Transverse colon (tissue), 4 donors: Measurements from ENCODE around the gene CACYBP. TPM values are rescaled to one million over a fixed set of nuclear protein-coding genes. Genes with fewer than 3 reads are reported as not detected.
A peak's percentile ranks its signal among the peaks of the same experiment; 100 is the strongest.

ENCODE experiments used
- DNase-seq: peaks from one replicate; pipeline ENCODE4 v3.0.0-alpha.2; 2019
- H3K27ac ChIP-seq, 4 donors: fragments of 200-600 bp; sonication (generic); 2 replicates each; pipeline ENCODE4 v1.5.1; 2016 to 2018; ENCODE audit warnings: inconsistent platforms in 4 of 4
- H3K27me3 ChIP-seq: fragments of 200-600 bp; sonication (generic); 2 replicates; pipeline ENCODE4 v1.5.1; 2017; ENCODE audit warnings: inconsistent platforms
- H3K36me3 ChIP-seq, 4 donors: fragments of 200-600 bp; sonication (generic); 2 replicates each; pipeline ENCODE4 v1.5.1; 2017 to 2019; ENCODE audit warnings: inconsistent platforms in 4 of 4
- H3K4me1 ChIP-seq, 4 donors: fragments of 200-600 bp; sonication (generic); 2 replicates each; pipeline ENCODE4 v1.5.1; 2017 to 2020; ENCODE audit warnings: inconsistent platforms in 4 of 4
- H3K4me3 ChIP-seq, 4 donors: fragments of 200-600 bp; sonication (generic); 1 replicate in 1 of 4; 2 replicates in 3 of 4; pipeline versions ENCODE4 v1.5.1 to v1.6.1; 2017 to 2019; ENCODE audit warnings: inconsistent platforms in 4 of 4
- H3K9me3 ChIP-seq, 2 donors: fragments of 200-600 bp; sonication (generic); 2 replicates each; pipeline ENCODE4 v1.5.1; 2017 to 2019; ENCODE audit warnings: inconsistent platforms in 2 of 2
- EP300 ChIP-seq: sonication (generic); formaldehyde crosslinking; IDR thresholded peaks from one replicate; pipeline ENCODE4 v1.6.1; 2017; ENCODE audit warnings: antibody characterized with exemption, low read depth
- POLR2A ChIP-seq: fragments of 450-650 bp; IDR thresholded peaks from one replicate; pipeline ENCODE4 v1.6.1; 2016; ENCODE audit warnings: antibody characterized with exemption, mild to moderate bottlenecking, moderate library complexity
- POLR2AphosphoS5 ChIP-seq, 3 donors: sonication (generic); formaldehyde crosslinking; IDR thresholded peaks; one replicate each; pipeline ENCODE4 v1.6.1; 2016; ENCODE audit warnings: antibody characterized with exemption in 3 of 3
- WGBS, 2 donors: methylation state at CpG; one replicate each; pipeline ENCODE4 v1.1.5; 2018; ENCODE audit warnings: low coverage in 1 of 2; 5-methylcytosine and 5-hydroxymethylcytosine counted together
- in situ Hi-C, 4 donors: fragments of 200-750 bp; cut with MboI; loops; one replicate each; pipeline versions ENCODE4 v1.15.0 to v1.15.1; 2017; ENCODE audit warnings: low sequenced_read_pairs in 3 of 4, low pct_ligation_motif_present in 1 of 4, low pct_unique_long_range_greater_than_20kb in 1 of 4
- intact Hi-C: fragments of 100-400 bp; cut with DNase I; formaldehyde crosslinking; loops from one replicate; pipeline ENCODE4 v1.15.1; 2023; ENCODE audit warnings: low total_unique reads
- total RNA-seq, 4 donors: library from RNA; depleted of rRNA; stranded (reverse); fragments of >200 nt; gene quantifications; one replicate each; pipeline ENCODE4 v1.1.0, GENCODE V29; 2016
- TF ChIP-seq, protein P1 (sequence below), 5 experiments: fragments of 200-600 bp in 3 of 5; fragments of 450-650 bp in 2 of 5; sonication (generic) in 3 of 5; IDR thresholded peaks; 1 replicate in 2 of 5; 2 replicates in 3 of 5; pipeline ENCODE4 v1.5.1; 2016 to 2017; ENCODE audit warnings: antibody characterized with exemption in 5 of 5, inconsistent platforms in 3 of 5, mild to moderate bottlenecking in 2 of 5, moderate library complexity in 1 of 5

Gene CACYBP
- total RNA-seq, 4 donors from 2014 or later, result 32.9 to 741 (median 62.1) TPM

DNA sequence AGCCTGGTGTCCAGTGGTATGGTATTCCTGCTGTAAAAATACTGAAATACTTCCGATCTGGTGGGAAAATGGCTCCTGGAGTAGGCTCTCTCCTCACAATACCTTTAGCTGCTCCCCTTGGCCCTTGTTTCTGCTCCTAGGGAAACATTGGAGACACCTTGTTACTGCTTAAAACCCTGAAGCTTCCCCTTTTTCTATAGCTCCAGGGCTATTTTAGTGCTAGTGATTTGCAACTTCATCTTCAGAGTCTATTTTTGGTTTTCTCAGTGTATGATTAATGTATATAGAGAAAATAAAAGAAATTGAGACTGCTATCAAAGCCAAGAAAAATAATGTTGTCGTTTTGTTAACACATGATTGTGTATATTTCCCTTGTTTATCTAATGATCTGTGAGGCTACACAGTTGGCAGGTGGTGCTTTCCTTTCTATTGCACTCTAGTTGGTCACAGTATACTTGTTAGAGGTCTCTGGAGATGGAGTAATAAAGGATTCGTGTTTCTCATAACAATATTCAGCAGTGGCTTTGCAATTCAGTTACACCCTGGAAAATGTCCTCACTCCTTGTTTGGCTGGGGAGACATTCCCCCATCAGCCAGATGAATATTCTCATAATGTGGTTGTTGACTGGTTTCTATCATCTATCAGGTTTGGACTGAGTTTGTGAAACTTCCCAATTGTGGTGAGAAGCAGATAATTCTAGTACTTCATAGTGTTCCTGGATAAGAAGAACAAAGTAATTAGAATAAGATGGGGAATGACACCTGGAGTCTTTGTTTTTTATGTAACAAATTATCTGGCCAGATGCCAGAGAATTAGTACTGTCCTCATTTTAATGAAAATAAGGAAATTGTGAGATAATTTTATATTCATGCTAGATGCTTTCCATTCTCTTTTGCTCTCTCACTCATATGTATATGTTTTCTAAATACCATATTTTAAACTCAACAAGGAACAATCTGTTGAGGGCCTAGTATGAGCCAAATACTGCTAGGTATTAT, 44.8 kb upstream of the CACYBP start:
- H3K36me3 ChIP-seq, result no peaks in the 10 kb centered on the region
- no peaks in the 10 kb centered on the region for H3K9me3 ChIP-seq
- 35 to 47% methylated on average over 2 to 3 of the region's 3 CpGs for WGBS, 2 donors
- intact Hi-C loops, result no loop called here
- DNase-seq, result no peak
- H3K4me1 ChIP-seq, result peaks cover 8 to 30% (median 14%) of the 10 kb centered on the region in 4 donors
- no peak overlapping the region for H3K4me3 ChIP-seq
- in situ Hi-C loops, result no loop called here
- TF ChIP-seq POLR2A (no peak), EP300 (no peak), POLR2AphosphoS5 (IDR thresholded peaks at IDR 0.05) (no peak)
- TF ChIP-seq, protein P1, sequence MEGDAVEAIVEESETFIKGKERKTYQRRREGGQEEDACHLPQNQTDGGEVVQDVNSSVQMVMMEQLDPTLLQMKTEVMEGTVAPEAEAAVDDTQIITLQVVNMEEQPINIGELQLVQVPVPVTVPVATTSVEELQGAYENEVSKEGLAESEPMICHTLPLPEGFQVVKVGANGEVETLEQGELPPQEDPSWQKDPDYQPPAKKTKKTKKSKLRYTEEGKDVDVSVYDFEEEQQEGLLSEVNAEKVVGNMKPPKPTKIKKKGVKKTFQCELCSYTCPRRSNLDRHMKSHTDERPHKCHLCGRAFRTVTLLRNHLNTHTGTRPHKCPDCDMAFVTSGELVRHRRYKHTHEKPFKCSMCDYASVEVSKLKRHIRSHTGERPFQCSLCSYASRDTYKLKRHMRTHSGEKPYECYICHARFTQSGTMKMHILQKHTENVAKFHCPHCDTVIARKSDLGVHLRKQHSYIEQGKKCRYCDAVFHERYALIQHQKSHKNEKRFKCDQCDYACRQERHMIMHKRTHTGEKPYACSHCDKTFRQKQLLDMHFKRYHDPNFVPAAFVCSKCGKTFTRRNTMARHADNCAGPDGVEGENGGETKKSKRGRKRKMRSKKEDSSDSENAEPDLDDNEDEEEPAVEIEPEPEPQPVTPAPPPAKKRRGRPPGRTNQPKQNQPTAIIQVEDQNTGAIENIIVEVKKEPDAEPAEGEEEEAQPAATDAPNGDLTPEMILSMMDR (IDR thresholded peaks at IDR 0.05), result no peak
- H3K27ac ChIP-seq, result peak overlapping the region; percentile 11 to 59 (median 52)
- no peaks in the 10 kb centered on the region for H3K27me3 ChIP-seq

DNA sequence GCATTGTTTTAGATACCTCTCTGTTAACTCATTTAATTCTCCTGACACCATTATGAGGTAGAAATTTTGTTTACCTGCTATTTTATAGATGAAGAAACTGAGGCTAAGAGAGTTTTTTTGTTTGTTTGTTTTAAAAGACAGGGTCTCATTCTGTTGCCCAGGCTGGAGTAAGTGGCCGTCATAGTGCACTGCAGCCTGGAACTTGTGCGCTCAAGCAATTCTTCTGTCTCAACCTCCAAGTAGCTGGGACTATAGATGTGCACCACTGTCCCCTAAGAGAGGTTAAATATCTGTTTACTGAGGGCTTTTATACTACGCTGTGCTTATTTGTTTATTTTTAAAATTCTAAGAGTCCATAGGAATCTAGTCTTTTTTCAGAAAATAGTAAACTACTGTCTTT, 43.7 kb upstream of the CACYBP start:
- no peaks in the 10 kb centered on the region for H3K27me3 ChIP-seq
- TF ChIP-seq POLR2AphosphoS5 (IDR thresholded peaks at IDR 0.05), result no peak
- TF ChIP-seq, protein P1 (IDR thresholded peaks at IDR 0.05), result no peak
- no peak for TF ChIP-seq POLR2A
- TF ChIP-seq EP300, result no peak
- no peak for DNase-seq
- in situ Hi-C loops, result no loop called here
- H3K36me3 ChIP-seq, result no peaks in the 10 kb centered on the region
- no peaks in the 10 kb centered on the region for H3K9me3 ChIP-seq
- H3K4me3 ChIP-seq, result no peak overlapping the region
- 60 to 94% methylated on average over 1 to 3 of the region's 3 CpGs for WGBS, 2 donors
- peaks cover 8 to 30% (median 14%) of the 10 kb centered on the region in 4 donors for H3K4me1 ChIP-seq
- no peak overlapping the region for H3K27ac ChIP-seq
- intact Hi-C loops, result no loop called here

DNA sequence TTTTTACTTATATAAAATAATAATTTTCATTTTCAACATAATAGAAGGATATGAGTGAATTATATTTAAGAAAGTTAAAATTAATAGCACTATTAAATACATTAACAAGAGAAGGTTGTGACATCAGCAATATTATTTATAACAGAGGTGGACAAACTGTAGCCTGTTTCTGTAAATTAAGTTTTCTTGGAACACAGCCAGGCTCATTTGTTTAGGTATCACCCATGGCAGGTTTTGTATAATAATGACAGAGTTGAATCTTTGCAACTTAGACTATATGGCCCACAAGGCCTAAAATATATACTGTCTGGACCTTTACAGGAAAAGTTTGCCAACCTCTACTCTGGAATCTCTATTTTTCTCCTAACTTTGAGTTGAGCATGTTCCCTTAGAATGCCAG, 42.8 kb upstream of the CACYBP start:
- Histone ChIP-seq H3K27ac (no peak overlapping the region), H3K36me3 (no peaks in the 10 kb centered on the region), H3K4me3 (no peak overlapping the region), H3K9me3 (no peaks in the 10 kb centered on the region), H3K27me3 (no peaks in the 10 kb centered on the region), H3K4me1 (peaks cover 8 to 30% (median 14%) of the 10 kb centered on the region in 4 donors)
- in situ Hi-C loops, result no loop called here
- intact Hi-C loops, result no loop called here
- TF ChIP-seq EP300 (no peak), POLR2A (no peak), POLR2AphosphoS5 (IDR thresholded peaks at IDR 0.05) (no peak)
- TF ChIP-seq, protein P1 (IDR thresholded peaks at IDR 0.05), result no peak
- DNase-seq, result no peak

DNA sequence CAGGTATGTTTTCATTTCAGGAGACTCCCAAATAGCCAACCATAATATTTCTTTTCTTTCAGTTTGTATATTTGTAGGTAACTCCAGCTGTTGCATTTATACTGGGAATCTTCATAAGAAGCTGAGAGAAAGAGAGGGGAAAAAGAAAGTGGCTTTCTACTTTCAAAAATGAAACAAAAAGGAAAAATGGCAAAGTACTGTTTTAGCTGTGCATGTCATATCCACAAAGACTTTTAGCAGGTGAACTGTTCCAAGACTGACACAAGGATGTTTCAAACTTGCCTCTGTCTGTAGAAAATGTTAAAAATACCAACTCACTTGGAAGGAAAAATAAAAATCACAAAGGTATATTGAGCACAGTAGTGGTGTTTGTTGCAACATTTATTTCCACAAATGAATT, 41.9 kb upstream of the CACYBP start:
- Histone ChIP-seq H3K27me3 (no peaks in the 10 kb centered on the region), H3K4me1 (peaks cover 8 to 25% (median 12%) of the 10 kb centered on the region in 4 donors), H3K4me3 (no peak overlapping the region), H3K27ac (no peak overlapping the region), H3K9me3 (no peaks in the 10 kb centered on the region), H3K36me3 (no peaks in the 10 kb centered on the region)
- no peak for DNase-seq
- no peak for TF ChIP-seq POLR2AphosphoS5 (IDR thresholded peaks at IDR 0.05)
- TF ChIP-seq POLR2A, result no peak
- TF ChIP-seq EP300, result no peak
- TF ChIP-seq, protein P1 (IDR thresholded peaks at IDR 0.05), result no peak
- intact Hi-C loops (no loop called here), in situ Hi-C loops (no loop called here)
